Glomerular visceral epithelial cell (primary cell): ENCODE results near the gene UBASH3B.

ENCODE experiments used
- DNase-seq: peaks from one replicate; pipeline ENCODE4 v3.0.0-alpha.2; 2016; ENCODE audit errors: extremely low spot score

The UBASH3B gene

GRCh38 chr11:122646549-122647340 lies 8.8 kb upstream of the UBASH3B start:
- DNase-seq: peak; percentile 64

DNA sequence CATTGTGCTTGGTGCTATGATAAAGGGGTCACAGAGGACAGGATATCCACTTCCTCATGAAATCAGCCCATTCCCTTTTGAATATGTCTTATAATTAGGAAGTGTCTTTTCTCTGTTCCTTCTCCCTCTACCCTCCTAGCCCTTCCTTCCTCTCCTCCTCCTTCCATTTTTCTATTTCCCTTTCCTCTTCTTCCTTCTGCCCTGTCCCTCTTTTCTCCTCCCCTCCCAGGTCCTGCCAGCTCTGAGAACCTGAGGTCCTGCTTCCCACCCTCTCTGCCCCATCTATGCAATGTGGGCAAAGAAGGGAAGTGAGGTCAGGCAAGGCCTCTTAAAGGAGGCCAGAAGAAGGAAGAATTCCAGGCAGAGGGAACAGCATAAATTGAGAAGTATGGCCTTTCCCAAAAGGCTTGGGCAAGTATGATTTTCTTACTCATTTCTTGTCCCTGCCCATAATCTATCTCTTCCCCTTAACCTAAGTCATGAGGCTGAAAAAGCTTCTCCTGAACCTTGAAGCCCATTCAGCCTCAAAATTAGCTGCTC lies 7.7 kb upstream of the UBASH3B start:
- no peak for DNase-seq

DNA sequence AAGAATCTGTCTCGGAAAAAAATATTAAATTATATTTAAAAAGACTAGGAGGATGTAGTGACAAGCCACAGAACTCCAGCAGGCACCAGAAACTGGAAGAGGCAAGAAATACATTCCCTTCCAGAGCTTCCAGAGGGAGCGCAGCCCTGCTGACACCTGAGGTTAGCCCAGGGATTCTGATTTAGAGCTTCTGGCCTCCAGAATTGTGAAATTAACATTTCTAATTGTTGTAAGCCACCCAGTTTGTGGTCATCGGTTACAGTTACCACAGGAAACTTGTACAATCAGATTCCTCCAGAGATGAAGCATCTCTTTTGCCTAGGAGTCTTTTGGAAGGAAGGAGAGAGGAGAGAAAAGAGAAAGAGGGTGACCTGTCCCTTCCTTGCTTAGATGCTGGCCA lies 6.4 kb upstream of the UBASH3B start:
- DNase-seq: no peak

DNA sequence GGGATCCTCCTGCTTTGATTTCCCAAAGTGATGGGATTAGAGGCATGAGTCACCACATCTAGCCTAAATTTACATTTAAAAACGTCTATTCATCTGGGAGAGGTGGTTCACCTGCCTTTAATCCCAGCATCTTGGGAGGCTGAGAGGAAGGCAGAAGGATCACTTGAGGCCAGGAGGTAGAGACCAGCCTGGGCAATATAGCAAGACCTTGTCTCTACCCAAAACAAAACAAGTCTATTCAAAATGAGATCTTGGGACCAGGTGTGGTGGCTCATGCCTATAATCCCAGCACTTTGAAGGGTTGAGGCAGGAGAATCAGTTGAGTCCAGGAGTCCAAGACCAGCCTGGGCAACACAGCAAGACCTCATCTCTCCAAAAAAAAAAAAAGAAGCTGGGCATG lies 4.9 kb upstream of the UBASH3B start:
- DNase-seq: no peak

DNA sequence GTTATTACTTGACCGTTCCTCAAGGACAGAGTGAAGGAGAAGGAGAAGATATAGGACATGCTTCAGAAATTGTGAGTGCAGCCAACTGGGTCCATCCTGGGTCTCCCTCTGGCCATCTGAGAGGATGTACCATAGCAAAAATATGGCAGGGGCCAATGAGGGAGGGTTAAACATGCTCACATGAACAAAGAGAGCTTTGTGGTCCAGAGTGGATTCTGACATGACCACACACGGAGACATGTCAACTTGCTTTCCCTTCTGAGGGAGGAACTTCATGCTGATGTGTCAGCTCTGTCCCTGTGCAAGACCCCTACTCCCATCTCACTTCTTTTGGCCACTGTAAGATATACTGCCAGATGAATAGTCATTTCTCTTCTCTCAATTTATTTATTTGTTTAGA lies 3.0 kb upstream of the UBASH3B start:
- no peak for DNase-seq

DNA sequence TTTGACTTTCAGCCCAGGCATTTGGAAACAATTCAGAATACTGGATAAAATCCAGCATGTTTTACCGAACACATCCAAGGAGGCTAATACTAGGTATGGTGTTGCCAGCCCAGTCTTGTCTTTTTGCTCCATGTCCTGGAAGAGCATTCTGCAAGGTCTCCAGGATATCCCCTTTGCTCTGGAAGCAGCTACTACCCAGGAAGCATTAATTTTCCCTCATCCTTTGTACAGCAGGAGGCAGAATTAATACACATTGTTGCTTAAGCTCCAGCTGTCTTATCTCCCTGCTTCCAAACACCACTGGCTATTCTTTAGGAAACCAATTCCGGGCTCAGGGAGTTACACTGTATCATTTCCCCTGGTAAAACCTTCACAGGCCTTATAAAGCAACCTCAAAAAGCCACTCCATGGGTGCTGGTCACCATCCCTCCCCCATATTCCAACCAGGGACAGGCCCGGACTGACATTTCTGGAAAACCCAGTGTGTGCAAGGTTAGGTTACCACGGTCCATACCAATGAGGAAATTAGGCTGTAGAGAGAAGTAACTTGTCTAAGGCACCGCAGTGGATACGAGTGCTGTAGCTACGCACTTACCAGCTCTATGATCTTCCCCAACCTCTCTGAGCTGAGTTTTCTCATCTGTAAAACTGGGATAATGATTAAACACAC lies 1.5 kb upstream of the UBASH3B start:
- DNase-seq: no peak

DNA sequence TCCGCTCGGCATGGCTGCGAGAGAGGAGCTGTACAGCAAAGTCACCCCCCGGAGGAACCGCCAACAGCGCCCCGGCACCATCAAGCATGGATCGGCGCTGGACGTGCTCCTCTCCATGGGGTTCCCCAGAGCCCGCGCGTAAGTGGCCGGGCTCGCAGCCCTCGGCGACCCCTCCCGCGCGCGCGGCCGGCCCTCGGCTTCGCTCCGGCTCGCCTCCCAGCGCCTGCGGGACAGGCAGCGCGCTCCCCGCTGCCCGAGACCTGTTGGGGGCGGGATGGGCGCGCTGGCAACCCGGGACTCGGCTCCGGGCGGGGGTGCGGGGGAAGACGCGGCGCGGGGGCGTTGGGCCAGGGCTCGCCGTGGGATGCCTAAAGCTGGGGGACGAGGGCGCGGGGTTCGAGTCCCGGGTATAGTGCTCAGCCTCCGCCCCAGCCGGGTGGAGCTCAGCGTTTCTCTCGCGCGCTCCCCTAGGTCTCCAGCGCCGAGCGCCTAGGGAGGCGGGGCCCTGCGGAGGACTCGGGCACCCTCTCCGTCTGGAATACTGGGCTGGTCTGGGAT lies 630 bp downstream of the UBASH3B start:
- DNase-seq: peak; percentile 65

- DNase-seq: peak; percentile 71
These were observed 1.1 kb downstream of the UBASH3B start for GRCh38 chr11:122656631-122657101.

GRCh38 chr11:122659676-122660554 lies 4.4 kb downstream of the UBASH3B start:
- DNase-seq: no peak

- no peak for DNase-seq
These were observed 5.8 kb downstream of the UBASH3B start for GRCh38 chr11:122661182-122661945.

DNA sequence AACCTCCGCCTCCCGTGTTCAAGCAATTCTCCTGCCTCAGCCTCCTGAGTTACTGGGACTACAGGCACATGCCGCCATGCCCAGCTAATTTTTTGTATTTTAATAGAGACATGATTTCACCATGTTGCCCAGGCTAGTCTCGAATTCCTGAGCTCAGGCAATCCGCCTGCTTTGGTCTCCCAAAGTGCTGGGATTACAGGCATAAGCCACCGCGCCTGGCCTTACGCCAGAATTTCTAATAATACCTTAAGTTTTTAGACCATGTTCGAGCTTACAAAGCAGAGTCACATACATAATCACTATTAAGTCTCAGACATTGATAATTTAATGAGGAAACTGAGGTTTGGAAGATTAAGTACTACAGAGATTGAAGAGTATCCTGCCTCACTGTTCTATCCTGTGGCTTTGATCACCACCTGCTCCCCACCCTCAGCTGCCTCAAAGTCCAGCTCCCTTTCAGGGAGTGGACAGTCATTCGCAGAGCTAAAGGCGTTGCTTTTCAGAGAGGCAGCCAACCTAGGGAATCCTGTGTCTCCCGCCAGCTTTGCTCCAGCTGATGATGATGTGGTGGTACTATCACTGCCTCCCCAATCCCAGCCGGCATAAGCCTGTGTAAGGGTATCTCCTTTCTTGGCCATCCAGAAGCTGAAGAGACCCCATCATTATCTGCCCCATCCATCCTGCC lies 7.7 kb downstream of the UBASH3B start:
- no peak for DNase-seq

GRCh38 chr11:122663764-122664163 lies 8.2 kb downstream of the UBASH3B start:
- DNase-seq: peak; percentile 41

GRCh38 chr11:122664188-122664587 lies 8.7 kb downstream of the UBASH3B start:
- no peak for DNase-seq

- DNase-seq: no peak
These were observed 10.3 kb downstream of the UBASH3B start for GRCh38 chr11:122665861-122666260.

- DNase-seq: no peak
These were observed 11.2 kb downstream of the UBASH3B start for GRCh38 chr11:122666743-122667142.

- DNase-seq: peak; percentile 42
These were observed 13.1 kb downstream of the UBASH3B start for GRCh38 chr11:122668562-122669090.

GRCh38 chr11:122670131-122670530 lies 14.6 kb downstream of the UBASH3B start:
- DNase-seq: no peak

DNA sequence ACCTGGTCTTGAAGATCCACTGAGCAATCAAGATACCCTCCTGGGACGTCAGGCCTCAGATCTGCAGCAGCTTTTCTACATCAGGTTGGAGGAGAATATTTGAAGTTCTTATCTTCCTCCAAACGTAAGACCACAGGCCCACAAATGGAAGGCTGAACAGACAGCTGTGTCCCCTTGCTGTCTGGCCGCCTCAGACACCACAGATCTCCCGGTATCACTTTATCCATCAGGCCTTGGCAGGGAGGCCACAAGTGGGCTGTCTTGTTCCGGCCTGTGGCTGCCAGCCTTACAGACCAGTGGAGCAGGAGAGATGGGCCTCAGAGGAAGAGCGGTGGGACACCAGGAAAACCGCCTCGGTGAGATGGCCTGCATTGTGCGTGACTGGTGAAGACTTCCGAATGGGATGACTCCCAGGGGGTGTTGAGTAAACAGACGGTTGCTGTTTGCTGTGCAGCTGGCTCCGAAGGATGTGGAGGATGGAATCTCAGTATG lies 15.9 kb downstream of the UBASH3B start:
- DNase-seq: no peak

GRCh38 chr11:122672892-122673291 lies 17.4 kb downstream of the UBASH3B start:
- DNase-seq: no peak

DNA sequence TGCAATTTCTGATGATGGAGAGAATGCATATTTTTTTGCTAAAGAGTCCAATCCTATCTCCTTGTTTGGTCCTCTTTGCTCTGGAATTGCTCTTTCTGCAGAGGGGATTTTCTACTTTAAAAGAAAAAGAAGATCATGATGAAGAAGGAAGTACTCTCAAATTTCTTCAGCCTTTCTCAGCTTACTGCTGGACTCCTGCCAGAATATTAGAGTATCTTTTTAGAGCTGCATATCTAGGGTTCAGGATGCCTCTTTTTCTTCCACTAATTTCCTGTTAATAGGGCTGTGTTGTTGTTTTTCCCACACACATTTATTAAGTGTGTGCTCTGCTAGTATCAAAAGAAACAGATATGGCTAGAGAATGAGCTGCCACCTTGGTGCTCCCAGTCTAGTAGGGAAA lies 18.2 kb downstream of the UBASH3B start:
- no peak for DNase-seq
